ENCODE measurements around the gene TBC1D14. TPM values are rescaled to one million over a fixed set of nuclear protein-coding genes. Genes with fewer than 3 reads are reported as not detected.

The TBC1D14 gene
- total and polyA plus RNA-seq, 2 of the 4 experiments (the other 2 are of a cell fraction), result 31.7 to 40.7 TPM

DNA sequence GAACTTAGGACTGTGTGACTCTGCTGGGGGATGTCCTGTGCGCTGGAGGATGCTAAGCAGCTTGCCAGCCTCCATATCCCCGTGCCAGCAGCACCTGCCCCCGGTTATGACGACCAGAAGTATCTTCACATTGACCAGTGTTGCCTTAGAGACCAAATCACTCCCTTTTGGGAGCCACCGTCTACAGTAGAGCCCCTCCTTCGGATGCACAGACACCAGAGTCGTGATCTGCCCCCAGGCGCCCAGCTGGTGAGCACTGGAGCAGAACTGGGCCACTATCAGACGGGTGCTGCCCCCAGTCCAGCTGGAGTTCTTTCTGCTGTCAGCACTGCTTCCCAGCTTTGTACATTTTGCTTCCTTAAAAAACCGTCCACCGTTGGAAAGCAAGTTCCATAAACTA, 103.5 kb downstream of the TBC1D14 start:
- CTCF ChIA-PET, result no interaction called here
- Histone ChIP-seq H3K36me3 (ENCODE audit: control insufficient read depth, insufficient read depth, low read length) (peaks cover 59% of the 10 kb centered on the region), H4K20me1 (ENCODE audit: insufficient read depth, low read length) (no peaks in the 10 kb centered on the region), H3K4me3 (ENCODE audit: insufficient read depth, low read depth, low read length) (no peak overlapping the region), H3K56ac (ENCODE audit: extremely low read depth, insufficient read depth, low read length) (no peak overlapping the region), H3K23ac (ENCODE audit: low read depth, low read length) (no peak overlapping the region), H3K18ac (ENCODE audit: low read depth, low read length) (no peak overlapping the region), H3K4ac (ENCODE audit: low read depth, low read length) (no peak overlapping the region), H3K14ac (replicated peaks; ENCODE audit: low read depth, low read length) (no peak overlapping the region), H2AK5ac (ENCODE audit: low read depth, low read length) (no peak overlapping the region), H3K79me1 (ENCODE audit: low read depth in 1 of 2, low read length in 2 of 2) (peaks cover 14 to 29% of the 10 kb centered on the region in 2 experiments), H4K8ac (ENCODE audit: low read depth in 2 of 2, low read length in 2 of 2) (no peak overlapping the region), H4K91ac (ENCODE audit: insufficient read depth, low read depth, low read length) (no peak overlapping the region), H3K9me1 (ENCODE audit: insufficient read depth, low read length) (peaks cover 13% of the 10 kb centered on the region; the same call in 1 of the 2 replicates), H2AK9ac (replicated peaks; ENCODE audit: low read depth, low read length, poor library complexity) (no peak overlapping the region), H3K4me2 (ENCODE audit: low read depth, low read length) (no peak overlapping the region), H2BK5ac (ENCODE audit: low read depth, low read length, poor library complexity, severe bottlenecking) (no peak overlapping the region), H3K9ac (ENCODE audit: low read depth, low read length) (no peak overlapping the region), H3K9me3 (ENCODE audit: control insufficient read depth, insufficient read depth, low read length) (no peaks in the 10 kb centered on the region), H4K5ac (ENCODE audit: low read depth, low read length) (no peak overlapping the region), H2BK120ac (ENCODE audit: low read depth, low read length) (no peak overlapping the region), H2AFZ (replicated peaks; ENCODE audit: low read length, poor library complexity) (no peak overlapping the region), H3K27me3 (ENCODE audit: control insufficient read depth, insufficient read depth, low read length) (no peaks in the 10 kb centered on the region), H3K4me1 (ENCODE audit: control insufficient read depth, insufficient read depth, low read length) (no peaks in the 10 kb centered on the region), H3K27ac (ENCODE audit: insufficient read depth, low read length) (no peak overlapping the region), H2BK20ac (ENCODE audit: low read depth, low read length) (no peak overlapping the region), H2BK15ac (ENCODE audit: low read depth, low read length) (no peak overlapping the region)
- no peak for ATAC-seq (ENCODE audit: low read depth)
- DNase-seq, result no peak
- POLR2A ChIA-PET (ENCODE audit: unreplicated experiment), result no interaction called here
- dilution Hi-C loops (cut with HindIII; ENCODE audit: low sequenced_read_pairs, unreplicated experiment) (no loop called here), in situ Hi-C loops (cut with MboI; ENCODE audit: low sequenced_read_pairs) (no loop called here), intact Hi-C loops (cut with micrococcal nuclease) (no loop called here)
- TF ChIP-seq MAZ (IDR thresholded peaks at IDR 0.05; ENCODE audit: borderline replicate concordance, low read depth, low read length) (no peak), CTCF (conservative IDR thresholded peaks at IDR 0.05; ENCODE audit: low read depth, low read length) (no peak), FOS (IDR thresholded peaks at IDR 0.05; ENCODE audit: low read depth, low read length) (no peak), BHLHE40 (IDR thresholded peaks at IDR 0.05; ENCODE audit: low read depth, low read length) (no peak), RCOR1 (IDR thresholded peaks at IDR 0.05; ENCODE audit: insufficient replicate concordance, low read length) (no peak), SMC3 (IDR thresholded peaks at IDR 0.05; ENCODE audit: low read depth, low read length) (no peak), MAFK (IDR thresholded peaks at IDR 0.05; ENCODE audit: low read depth, low read length) (no peak), NFE2L2 (IDR thresholded peaks at IDR 0.05; ENCODE audit: low read depth, low read length) (no peak), CHD1 (IDR thresholded peaks at IDR 0.05; ENCODE audit: low read depth, low read length) (no peak), POLR2A (IDR thresholded peaks at IDR 0.05; ENCODE audit: low read depth, low read length) (no peak), RFX5 (IDR thresholded peaks at IDR 0.05; ENCODE audit: low read depth, low read length) (no peak), CEBPB (IDR thresholded peaks at IDR 0.05; ENCODE audit: low read depth, low read length) (no peak), RAD21 (IDR thresholded peaks at IDR 0.05; ENCODE audit: low read length) (no peak)
- TF ChIP-seq, protein P1, sequence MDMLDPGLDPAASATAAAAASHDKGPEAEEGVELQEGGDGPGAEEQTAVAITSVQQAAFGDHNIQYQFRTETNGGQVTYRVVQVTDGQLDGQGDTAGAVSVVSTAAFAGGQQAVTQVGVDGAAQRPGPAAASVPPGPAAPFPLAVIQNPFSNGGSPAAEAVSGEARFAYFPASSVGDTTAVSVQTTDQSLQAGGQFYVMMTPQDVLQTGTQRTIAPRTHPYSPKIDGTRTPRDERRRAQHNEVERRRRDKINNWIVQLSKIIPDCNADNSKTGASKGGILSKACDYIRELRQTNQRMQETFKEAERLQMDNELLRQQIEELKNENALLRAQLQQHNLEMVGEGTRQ (IDR thresholded peaks at IDR 0.05; ENCODE audit: low read depth, low read length), result no peak
- no TSS peak for BruUV-seq (replicated peaks)
- 99% methylated on average over 8 of the region's 11 CpGs; no CpG with 5 or more reads in 1 of the 2 experiments for WGBS, 2 experiments (ENCODE audit: extremely low coverage in 2 of 2, insufficient read length in 1 of 2)
